Erythroblast (primary cell): ENCODE data around the gene FSCN2.
"Not testable (repeated sequence)": the region's sequence is repeated elsewhere in the genome, so short reads cannot be mapped to it uniquely, and the experiment has no call there.

Experiments used
- DNase-seq, 2 experiments: peaks; one replicate each; lab custom pipeline; 2025; lab: John Stamatoyannopoulos, UW
- GATA1 ChIP-seq: IDR thresholded peaks from 2 replicates; pipeline ENCODE4 v1.6.1; 2011; ENCODE audit warnings: low read depth, mild to moderate bottlenecking, control low read depth, low read length, moderate library complexity
- POLR2A ChIP-seq: IDR thresholded peaks from 2 replicates; pipeline ENCODE4 v1.6.1; 2011; ENCODE audit warnings: mild to moderate bottlenecking, low read length

FSCN2 gene

GRCh38 chr17:81523402-81524038 is 4.7 kb upstream of the FSCN2 start:
- no peak for DNase-seq
- TF ChIP-seq POLR2A = no peak
- no peak for TF ChIP-seq GATA1

- TF ChIP-seq GATA1 (no peak), POLR2A (no peak)
- DNase-seq = no peak
Observed at GRCh38 chr17:81524039-81524864, 3.9 kb upstream of the FSCN2 start.

DNA sequence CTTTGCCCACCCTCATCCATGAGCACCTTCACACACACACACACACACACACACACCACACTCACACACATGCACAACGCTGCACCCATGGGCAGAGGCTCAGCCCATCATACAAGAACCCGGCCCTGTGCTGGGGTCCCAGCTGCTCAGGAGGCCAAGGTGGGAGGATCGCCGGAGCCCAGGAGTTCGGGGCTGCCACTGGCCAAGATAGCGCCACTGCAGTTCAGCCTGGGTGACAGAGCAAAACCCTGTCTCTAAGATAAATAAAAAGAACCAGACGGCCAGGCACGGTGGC is 3.4 kb upstream of the FSCN2 start:
- TF ChIP-seq GATA1 (no peak), POLR2A (no peak)
- no peak for DNase-seq

GRCh38 chr17:81526662-81527571 is 1.3 kb upstream of the FSCN2 start:
- TF ChIP-seq GATA1 (no peak), POLR2A (no peak)
- DNase-seq = no peak

DNA sequence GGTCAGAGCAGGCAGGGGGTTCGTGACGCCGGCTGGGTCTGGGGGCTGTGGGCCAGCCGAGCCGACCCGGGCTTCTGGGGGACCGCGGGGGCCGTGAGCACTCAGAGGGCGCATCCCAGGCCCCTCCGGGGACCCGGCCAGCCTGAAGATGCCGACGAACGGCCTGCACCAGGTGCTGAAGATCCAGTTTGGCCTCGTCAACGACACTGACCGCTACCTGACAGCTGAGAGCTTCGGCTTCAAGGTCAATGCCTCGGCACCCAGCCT is 140 bp downstream of the FSCN2 start:
- DNase-seq = no peak
- TF ChIP-seq POLR2A = no peak
- no peak for TF ChIP-seq GATA1

DNA sequence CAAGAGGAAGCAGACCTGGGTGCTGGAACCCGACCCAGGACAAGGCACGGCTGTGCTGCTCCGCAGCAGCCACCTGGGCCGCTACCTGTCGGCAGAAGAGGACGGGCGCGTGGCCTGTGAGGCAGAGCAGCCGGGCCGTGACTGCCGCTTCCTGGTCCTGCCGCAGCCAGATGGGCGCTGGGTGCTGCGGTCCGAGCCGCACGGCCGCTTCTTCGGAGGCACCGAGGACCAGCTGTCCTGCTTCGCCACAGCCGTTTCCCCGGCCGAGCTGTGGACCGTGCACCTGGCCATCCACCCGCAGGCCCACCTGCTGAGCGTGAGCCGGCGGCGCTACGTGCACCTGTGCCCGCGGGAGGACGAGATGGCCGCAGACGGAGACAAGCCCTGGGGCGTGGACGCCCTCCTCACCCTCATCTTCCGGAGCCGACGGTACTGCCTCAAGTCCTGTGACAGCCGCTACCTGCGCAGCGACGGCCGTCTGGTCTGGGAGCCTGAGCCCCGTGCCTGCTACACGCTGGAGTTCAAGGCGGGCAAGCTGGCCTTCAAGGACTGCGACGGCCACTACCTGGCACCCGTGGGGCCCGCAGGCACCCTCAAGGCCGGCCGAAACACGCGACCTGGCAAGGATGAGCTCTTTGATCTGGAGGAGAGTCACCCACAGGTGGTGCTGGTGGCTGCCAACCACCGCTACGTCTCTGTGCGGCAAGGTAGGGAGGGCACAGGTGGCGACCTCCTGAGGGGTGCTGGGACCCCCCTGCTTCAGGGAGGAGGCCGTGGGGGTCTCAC is 667 bp downstream of the FSCN2 start:
- no peak for DNase-seq
- TF ChIP-seq POLR2A (no peak), GATA1 (no peak)

- DNase-seq = no peak
- TF ChIP-seq POLR2A (no peak), GATA1 (no peak)
Observed at GRCh38 chr17:81529437-81529803, 1.2 kb downstream of the FSCN2 start.

DNA sequence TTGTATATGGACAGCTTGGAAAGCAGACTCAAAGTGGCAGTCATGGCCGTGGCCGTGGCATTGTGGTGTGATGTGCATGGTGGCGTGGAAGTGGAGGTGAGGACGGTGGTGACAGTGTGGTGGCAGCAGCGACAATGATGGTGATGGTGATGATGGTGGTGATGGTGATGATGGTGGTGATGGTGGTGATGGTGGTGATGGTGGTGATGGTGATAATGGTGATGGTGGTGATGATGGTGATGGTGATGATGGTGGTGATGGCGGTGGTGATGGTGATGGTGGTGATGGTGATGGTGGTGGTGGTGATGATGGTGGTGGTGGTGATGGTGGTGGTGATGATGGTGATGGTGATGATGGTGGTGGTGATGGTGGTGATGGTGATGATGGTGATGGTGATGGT is 2.8 kb downstream of the FSCN2 start:
- DNase-seq = peak in 1 of 2 experiments; percentile 53

- DNase-seq = not testable (repeated sequence)
Observed at GRCh38 chr17:81531998-81532404, 3.8 kb downstream of the FSCN2 start.

DNA sequence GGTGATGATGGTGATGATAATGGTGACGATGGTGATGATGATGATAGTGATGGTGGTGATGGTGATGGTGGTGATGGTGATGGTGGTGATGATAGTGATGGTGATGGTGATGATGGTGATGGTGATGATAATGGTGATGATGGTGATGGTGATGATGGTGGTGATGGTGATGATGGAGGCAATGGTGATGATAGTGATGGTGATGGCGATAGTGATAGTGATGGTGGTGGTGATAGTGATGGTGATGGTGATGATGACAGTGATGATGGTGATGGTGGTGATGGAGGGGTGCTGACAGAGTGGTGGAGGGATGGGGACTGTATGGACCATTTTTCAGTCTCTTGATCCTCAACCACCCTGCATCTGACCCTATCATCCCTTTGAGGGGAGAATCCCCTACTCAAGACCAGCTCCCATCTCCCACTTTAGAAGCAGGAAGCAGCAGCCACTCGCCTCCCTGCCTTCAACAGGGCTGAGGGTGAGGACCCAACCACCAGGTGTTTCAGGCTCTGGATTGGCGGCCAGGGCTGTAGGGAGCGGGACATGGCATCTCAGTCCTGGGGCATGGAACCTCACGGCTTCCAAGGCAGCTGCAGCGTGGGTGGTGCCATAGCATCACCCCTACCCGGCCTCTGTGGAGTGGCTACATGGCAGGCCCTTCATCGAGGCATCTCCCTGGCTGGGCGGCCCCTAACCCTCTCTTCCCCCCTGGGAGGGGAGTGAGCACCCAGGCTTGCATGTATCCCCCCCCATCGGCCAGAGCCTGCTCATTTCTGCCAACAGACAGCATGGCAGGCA is 4.5 kb downstream of the FSCN2 start:
- TF ChIP-seq GATA1 (no peak), POLR2A (no peak)
- no peak for DNase-seq

DNA sequence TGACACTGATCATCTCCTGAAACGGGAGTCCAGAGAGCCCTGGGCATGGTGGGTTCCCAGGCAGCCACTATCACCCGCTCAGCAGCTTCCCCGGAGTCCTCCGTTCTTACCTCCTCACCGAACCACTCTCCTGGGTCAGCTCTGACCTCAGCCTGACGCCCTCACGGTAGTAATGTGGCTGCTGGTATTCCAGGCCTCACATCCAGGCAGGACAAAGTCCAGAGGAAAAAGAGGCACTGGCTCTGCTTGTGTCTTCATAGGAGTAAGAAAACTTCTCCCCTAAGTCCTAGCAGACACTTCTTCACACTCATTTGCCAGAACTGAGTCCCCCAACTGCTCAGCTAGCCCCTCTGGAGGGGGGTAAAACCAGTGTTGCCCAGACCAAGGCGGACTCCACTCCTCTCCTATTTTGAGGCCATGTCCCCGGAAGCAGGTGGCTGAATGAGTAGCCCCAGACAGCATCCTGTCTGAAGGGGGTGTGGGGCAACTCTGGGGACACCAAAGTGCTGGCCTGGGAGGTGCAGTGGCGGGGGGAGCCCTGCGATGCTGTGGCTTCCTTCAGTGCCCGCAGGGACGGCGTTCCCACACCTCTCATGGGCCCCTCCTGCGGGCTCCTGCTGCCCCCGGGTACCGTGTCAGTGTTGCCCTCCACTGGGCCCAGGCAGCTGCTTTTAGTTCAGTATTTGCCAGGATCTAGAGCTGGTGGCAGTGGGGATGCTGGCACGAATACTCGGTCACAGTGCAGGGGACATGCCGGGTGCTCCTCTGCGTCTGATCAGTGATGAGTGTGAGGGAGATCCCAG is 5.4 kb downstream of the FSCN2 start:
- TF ChIP-seq GATA1 = no peak
- no peak for TF ChIP-seq POLR2A
- no peak for DNase-seq

DNA sequence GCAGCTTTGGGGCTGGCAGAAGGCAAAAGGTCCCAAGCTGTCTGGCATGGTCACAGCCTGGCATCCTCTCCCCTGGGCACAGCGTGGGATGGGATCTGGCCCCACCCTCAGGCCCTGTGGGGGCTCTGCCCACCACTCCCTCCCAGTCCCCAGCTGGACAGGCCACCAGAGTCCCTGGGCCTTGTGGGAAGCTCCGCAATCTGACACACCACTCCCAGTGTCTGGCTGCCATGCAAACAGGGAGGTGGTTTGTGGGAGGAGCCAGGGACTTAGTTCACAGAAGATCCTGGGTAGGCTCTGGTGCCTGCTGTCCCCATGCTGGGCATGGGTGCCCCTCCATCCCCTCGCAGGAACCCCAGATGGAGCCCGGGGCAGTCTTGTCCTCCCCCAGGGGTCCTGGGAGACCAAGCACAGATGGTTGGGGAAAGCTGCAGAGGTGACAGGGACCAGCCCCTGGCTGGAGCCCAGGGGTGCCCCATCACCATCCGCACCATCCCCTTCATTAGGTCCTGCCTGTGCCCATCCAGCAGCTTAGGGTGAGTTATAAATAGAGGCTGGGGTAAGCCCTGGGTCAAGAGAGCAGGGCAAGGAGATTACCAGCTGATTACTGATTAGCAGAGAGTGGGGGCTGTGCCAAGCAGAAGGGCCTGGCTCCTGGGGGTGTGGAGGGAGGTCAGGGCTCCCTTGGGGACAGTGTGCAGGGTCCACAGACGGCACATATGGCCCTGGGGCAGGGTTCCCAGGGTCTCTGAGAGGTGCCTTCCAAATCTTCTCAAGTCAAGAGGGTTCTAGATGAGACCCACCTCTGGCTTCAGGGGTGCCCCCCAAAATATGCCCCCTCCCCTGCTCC is 6.2 kb downstream of the FSCN2 start:
- TF ChIP-seq POLR2A (no peak), GATA1 (no peak)
- DNase-seq = no peak

GRCh38 chr17:81535007-81535328 is 6.8 kb downstream of the FSCN2 start:
- TF ChIP-seq GATA1 (no peak), POLR2A (no peak)
- no peak for DNase-seq
